ENCODE measurements around the gene SMCO1.

DNA sequence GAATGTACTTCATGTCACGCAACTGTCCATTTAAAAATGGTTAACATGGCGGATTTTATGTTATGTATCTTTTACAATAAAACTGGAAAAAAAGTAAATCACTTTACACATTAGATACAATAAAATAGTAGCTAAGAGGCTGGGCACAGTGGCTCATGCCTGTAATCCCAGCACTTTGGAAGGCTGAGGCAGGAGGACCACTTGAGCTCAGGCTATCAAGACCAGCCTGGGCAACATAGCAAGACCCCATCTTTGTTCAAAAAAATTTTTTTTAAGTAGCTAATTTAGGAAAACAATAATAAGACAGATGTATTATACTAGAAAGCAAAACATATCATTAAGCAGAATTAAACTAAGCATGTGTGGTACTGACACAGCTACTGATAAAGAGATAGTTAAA, 23.1 kb downstream of the SMCO1 start:
- TF ChIP-seq POLR2A (IDR thresholded peaks at IDR 0.05; ENCODE audit: low read depth) (no peak), POLR2AphosphoS5 (IDR thresholded peaks at IDR 0.05) (no peak)
- TF ChIP-seq, protein P1, sequence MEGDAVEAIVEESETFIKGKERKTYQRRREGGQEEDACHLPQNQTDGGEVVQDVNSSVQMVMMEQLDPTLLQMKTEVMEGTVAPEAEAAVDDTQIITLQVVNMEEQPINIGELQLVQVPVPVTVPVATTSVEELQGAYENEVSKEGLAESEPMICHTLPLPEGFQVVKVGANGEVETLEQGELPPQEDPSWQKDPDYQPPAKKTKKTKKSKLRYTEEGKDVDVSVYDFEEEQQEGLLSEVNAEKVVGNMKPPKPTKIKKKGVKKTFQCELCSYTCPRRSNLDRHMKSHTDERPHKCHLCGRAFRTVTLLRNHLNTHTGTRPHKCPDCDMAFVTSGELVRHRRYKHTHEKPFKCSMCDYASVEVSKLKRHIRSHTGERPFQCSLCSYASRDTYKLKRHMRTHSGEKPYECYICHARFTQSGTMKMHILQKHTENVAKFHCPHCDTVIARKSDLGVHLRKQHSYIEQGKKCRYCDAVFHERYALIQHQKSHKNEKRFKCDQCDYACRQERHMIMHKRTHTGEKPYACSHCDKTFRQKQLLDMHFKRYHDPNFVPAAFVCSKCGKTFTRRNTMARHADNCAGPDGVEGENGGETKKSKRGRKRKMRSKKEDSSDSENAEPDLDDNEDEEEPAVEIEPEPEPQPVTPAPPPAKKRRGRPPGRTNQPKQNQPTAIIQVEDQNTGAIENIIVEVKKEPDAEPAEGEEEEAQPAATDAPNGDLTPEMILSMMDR (IDR thresholded peaks at IDR 0.05) = no peak
